Measurements from ENCODE around the gene KLF16. TPM values are rescaled to one million over a fixed set of nuclear protein-coding genes. Genes with fewer than 3 reads are reported as not detected.

Gene KLF16
- total RNA-seq, 1 donor = 10.4 TPM

- H3K4me3 ChIP-seq (ENCODE audit: low read depth, low read length) = peak overlapping the region; percentile 94
- no peak for DNase-seq (ENCODE audit: low read depth)
- no peak for TF ChIP-seq CTCF (IDR thresholded peaks at IDR 0.05; ENCODE audit: insufficient read depth, low read depth, low read length)
Observed at GRCh38 chr19:1846517-1847204, 16.7 kb downstream of the KLF16 start.

- TF ChIP-seq CTCF (IDR thresholded peaks at IDR 0.05; ENCODE audit: insufficient read depth, low read depth, low read length) = no peak
- H3K4me3 ChIP-seq (ENCODE audit: low read depth, low read length) = no peak overlapping the region
- DNase-seq (ENCODE audit: low read depth) = no peak
Observed at GRCh38 chr19:1845642-1846041, 17.7 kb downstream of the KLF16 start.

DNA sequence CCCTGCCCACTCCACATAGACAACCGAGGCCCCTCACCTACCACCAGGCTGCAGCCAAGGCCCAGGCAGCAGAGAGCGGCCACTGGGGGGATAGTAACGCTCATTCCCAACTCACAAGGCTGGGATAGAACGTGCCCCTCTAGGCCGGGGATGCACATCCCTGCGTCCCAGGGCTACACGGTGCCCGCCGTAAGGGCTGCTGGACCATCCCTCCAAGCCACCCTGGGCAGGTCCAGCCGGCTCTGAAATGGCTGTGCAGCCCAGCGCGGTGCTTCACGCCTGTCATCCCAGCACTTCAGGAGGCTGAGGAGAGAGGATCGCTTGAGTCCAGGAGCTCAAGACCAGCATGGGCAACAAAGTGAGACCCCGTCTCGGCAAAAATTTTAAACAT lies 18.3 kb downstream of the KLF16 start:
- no peak overlapping the region for H3K4me3 ChIP-seq (ENCODE audit: low read depth, low read length)
- no peak for TF ChIP-seq CTCF (IDR thresholded peaks at IDR 0.05; ENCODE audit: insufficient read depth, low read depth, low read length)
- DNase-seq (ENCODE audit: low read depth) = no peak

- DNase-seq (ENCODE audit: low read depth) = no peak
- TF ChIP-seq CTCF (IDR thresholded peaks at IDR 0.05; ENCODE audit: insufficient read depth, low read depth, low read length) = no peak
- no peak overlapping the region for H3K4me3 ChIP-seq (ENCODE audit: low read depth, low read length)
Observed at GRCh38 chr19:1844513-1845124, 18.8 kb downstream of the KLF16 start.

GRCh38 chr19:1843646-1844394 lies 19.6 kb downstream of the KLF16 start:
- DNase-seq (ENCODE audit: low read depth) = no peak
- no peak for TF ChIP-seq CTCF (IDR thresholded peaks at IDR 0.05; ENCODE audit: insufficient read depth, low read depth, low read length)
- H3K4me3 ChIP-seq (ENCODE audit: low read depth, low read length) = no peak overlapping the region

DNA sequence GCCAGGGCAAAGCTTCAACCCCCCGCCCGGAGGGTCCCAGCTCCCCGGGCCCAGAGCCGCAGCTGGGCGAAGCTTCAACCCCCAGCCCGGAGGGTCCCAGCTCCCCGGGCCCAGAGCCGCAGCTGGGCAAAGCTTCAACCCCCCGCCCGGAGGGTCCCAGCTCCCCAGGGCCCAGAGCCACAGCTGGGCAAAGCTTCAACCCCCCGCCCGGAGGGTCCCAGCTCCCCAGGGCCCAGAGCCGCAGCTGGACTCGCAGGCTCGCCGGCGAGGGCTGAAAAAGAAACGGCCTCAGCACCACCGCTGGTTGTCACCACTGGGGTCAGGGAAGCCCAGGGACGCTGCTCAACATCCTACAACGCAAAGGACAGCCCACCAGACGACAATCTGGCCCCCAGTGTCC lies 20.3 kb downstream of the KLF16 start:
- DNase-seq (ENCODE audit: low read depth) = no peak
- H3K4me3 ChIP-seq (ENCODE audit: low read depth, low read length) = no peak overlapping the region
- TF ChIP-seq CTCF (IDR thresholded peaks at IDR 0.05; ENCODE audit: insufficient read depth, low read depth, low read length) = no peak
